ENCODE data around the gene USF1.

DNA sequence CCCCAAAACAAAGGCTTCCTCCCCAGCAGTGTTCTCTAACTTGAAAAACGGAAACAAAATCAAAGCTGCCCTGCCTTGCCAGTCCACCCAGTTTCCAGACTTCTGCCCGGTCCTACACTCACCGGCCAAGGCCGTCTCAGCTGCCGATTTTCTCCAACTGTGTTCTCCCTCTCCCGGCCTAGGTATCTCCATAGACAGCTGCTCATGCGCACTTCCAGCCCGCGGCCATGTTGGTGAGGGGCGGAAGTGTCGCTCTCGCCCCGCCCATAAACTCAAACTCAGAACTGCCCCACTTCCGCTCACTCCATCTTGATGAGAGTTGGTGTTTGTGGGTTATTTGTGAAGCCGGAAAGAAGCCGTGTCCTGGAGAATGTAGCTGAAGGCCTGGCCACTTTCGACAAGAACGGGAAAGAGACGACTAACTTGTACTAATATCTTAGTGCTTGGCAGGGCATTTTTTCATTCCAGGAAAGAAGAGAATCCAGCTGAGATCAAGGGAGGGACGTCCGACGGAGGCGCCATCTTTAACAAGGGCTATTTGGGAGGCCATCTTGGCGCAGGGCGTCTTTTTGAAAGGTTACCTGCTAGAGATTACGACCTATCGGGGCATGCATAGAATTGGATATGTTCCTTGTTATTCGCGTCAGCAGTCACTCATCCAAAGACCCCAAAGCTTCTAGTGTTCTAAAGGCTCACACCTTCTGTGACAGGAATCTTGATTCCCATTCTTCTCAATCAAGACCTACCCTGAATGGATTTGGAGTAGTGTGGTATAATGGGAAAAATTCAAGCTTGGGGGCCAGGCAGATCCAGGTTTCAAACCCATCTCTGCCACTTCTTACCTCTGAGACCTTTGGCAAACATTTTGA lies at the start of gene USF1:
- TF ChIP-seq, protein P1, sequence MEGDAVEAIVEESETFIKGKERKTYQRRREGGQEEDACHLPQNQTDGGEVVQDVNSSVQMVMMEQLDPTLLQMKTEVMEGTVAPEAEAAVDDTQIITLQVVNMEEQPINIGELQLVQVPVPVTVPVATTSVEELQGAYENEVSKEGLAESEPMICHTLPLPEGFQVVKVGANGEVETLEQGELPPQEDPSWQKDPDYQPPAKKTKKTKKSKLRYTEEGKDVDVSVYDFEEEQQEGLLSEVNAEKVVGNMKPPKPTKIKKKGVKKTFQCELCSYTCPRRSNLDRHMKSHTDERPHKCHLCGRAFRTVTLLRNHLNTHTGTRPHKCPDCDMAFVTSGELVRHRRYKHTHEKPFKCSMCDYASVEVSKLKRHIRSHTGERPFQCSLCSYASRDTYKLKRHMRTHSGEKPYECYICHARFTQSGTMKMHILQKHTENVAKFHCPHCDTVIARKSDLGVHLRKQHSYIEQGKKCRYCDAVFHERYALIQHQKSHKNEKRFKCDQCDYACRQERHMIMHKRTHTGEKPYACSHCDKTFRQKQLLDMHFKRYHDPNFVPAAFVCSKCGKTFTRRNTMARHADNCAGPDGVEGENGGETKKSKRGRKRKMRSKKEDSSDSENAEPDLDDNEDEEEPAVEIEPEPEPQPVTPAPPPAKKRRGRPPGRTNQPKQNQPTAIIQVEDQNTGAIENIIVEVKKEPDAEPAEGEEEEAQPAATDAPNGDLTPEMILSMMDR (IDR thresholded peaks at IDR 0.05; ENCODE audit: poor library complexity): no peak
- TF ChIP-seq EZH2phosphoT487 (IDR thresholded peaks at IDR 0.05; ENCODE audit: low read depth, severe bottlenecking, unreplicated experiment) (no peak), EZH2 (IDR thresholded peaks at IDR 0.05; ENCODE audit: borderline replicate concordance) (no peak)

Data from hepatocyte (in vitro differentiated cells).